ENCODE data around the gene HNRNPU. TPM values are rescaled to one million over a fixed set of nuclear protein-coding genes. Genes with fewer than 3 reads are reported as not detected.
A peak's percentile ranks its signal among the peaks of the same experiment; 100 is the strongest.

HNRNPU gene
- total and polyA plus RNA-seq, 2 experiments from 2014 or later = 422 to 687 TPM

DNA sequence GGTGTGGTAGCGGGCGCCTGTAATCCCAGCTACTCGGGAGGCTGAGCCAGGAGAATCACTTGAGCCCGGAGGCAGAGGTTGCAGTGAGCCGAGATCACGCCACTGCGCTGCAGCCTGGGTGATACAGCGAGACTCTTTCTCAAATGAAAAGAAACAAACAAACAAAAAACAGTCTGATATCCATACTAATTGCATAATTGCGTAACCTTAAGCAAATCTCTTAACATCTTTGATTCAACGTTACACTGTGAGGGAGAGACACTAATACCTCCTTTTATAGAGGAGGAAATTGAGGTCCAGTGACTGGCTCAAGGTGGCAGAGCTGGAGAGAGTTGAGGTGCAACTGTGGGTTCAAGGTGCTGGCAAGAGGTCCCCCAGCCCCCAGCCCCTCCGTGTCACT is 41.5 kb downstream of the HNRNPU start:
- Histone ChIP-seq H3K4me1 (ENCODE audit: insufficient read depth) (peaks cover 44% of the 10 kb centered on the region), H3K9me2 (ENCODE audit: insufficient read depth) (no peaks in the 10 kb centered on the region), H3K36me3 (ENCODE audit: insufficient read depth) (0 out of 2 replicates have a peak, but pooled peaks cover 4% of the 10 kb centered on the region), H3F3A (replicated peaks; ENCODE audit: low read depth) (no peaks in the 10 kb centered on the region), H3K27ac (ENCODE audit: low read depth) (0 out of 2 replicates have a peak overlapping the region, but pooled peaks have one; percentile 28), H2AFZ (no peak overlapping the region), H3K4me2 (no peak overlapping the region), H3K4me3 (no peak overlapping the region), H4K20me1 (replicated peaks; ENCODE audit: insufficient read depth) (no peaks in the 10 kb centered on the region), H3K79me2 (replicated peaks; ENCODE audit: insufficient read depth) (peaks cover 59% of the 10 kb centered on the region), H3K27me3 (ENCODE audit: insufficient read depth) (no peaks in the 10 kb centered on the region)
- H3K4me3 Mint-ChIP-seq = no peak overlapping the region
- no peak overlapping the region for H3K27ac Mint-ChIP-seq
- ATAC-seq (no peak), DNase-seq (ENCODE audit: low spot score) (no peak)
- H3K9me3 Mint-ChIP-seq = peaks cover 3% of the 10 kb centered on the region; the same call in 2 of the 3 replicates
- peaks cover 39% of the 10 kb centered on the region for H3K36me3 Mint-ChIP-seq (ENCODE audit: low read depth)
- H3K27me3 Mint-ChIP-seq (ENCODE audit: insufficient read depth, low read depth, poor library complexity) = no peaks in the 10 kb centered on the region
- H3K4me1 Mint-ChIP-seq = peaks cover 30% of the 10 kb centered on the region
- TF ChIP-seq EZH2 (IDR thresholded peaks at IDR 0.05; ENCODE audit: low read depth, unreplicated experiment) (no peak), POLR2AphosphoS5 (IDR thresholded peaks at IDR 0.05; ENCODE audit: low read depth) (no peak)

DNA sequence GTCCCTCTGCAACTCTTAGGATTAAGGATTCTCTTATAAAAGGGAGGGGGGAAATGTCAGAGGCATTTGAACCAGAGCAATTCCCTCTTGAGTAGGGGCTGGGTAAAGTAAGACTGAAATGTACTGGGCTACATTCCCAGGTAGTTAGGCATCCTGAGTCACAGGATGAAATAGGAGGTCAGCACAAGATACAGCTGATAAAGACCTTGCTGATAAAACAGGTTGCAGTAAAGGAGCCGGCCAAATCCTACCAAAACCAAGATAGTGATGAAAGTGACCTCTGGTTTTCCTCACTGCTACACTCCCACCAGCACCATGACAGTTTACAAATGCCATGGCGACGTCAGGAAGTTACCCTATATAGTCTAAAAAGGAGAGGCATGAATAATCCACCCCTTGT is 43.2 kb downstream of the HNRNPU start:
- Mint-ChIP-seq H3K9me3 (peaks cover 5% of the 10 kb centered on the region; the same call in 2 of the 3 replicates), H3K27ac (no peak overlapping the region), H3K4me1 (peaks cover 38% of the 10 kb centered on the region), H3K36me3 (ENCODE audit: low read depth) (peaks cover 44% of the 10 kb centered on the region), H3K4me3 (no peak overlapping the region), H3K27me3 (ENCODE audit: insufficient read depth, low read depth, poor library complexity) (no peaks in the 10 kb centered on the region)
- no peak for TF ChIP-seq ZNF114 (CRISPR knock-in tag; IDR thresholded peaks at IDR 0.05)
- no peak for TF ChIP-seq EZH2 (IDR thresholded peaks at IDR 0.05; ENCODE audit: low read depth, unreplicated experiment)
- TF ChIP-seq EZH2phosphoT487 (IDR thresholded peaks at IDR 0.05; ENCODE audit: unreplicated experiment) = no peak
- TF ChIP-seq CREB1 (CRISPR knock-in tag; IDR thresholded peaks at IDR 0.05; ENCODE audit: low read depth) = no peak
- no peak for TF ChIP-seq JUNB (IDR thresholded peaks at IDR 0.05; ENCODE audit: unreplicated experiment)
- TF ChIP-seq, protein P1, sequence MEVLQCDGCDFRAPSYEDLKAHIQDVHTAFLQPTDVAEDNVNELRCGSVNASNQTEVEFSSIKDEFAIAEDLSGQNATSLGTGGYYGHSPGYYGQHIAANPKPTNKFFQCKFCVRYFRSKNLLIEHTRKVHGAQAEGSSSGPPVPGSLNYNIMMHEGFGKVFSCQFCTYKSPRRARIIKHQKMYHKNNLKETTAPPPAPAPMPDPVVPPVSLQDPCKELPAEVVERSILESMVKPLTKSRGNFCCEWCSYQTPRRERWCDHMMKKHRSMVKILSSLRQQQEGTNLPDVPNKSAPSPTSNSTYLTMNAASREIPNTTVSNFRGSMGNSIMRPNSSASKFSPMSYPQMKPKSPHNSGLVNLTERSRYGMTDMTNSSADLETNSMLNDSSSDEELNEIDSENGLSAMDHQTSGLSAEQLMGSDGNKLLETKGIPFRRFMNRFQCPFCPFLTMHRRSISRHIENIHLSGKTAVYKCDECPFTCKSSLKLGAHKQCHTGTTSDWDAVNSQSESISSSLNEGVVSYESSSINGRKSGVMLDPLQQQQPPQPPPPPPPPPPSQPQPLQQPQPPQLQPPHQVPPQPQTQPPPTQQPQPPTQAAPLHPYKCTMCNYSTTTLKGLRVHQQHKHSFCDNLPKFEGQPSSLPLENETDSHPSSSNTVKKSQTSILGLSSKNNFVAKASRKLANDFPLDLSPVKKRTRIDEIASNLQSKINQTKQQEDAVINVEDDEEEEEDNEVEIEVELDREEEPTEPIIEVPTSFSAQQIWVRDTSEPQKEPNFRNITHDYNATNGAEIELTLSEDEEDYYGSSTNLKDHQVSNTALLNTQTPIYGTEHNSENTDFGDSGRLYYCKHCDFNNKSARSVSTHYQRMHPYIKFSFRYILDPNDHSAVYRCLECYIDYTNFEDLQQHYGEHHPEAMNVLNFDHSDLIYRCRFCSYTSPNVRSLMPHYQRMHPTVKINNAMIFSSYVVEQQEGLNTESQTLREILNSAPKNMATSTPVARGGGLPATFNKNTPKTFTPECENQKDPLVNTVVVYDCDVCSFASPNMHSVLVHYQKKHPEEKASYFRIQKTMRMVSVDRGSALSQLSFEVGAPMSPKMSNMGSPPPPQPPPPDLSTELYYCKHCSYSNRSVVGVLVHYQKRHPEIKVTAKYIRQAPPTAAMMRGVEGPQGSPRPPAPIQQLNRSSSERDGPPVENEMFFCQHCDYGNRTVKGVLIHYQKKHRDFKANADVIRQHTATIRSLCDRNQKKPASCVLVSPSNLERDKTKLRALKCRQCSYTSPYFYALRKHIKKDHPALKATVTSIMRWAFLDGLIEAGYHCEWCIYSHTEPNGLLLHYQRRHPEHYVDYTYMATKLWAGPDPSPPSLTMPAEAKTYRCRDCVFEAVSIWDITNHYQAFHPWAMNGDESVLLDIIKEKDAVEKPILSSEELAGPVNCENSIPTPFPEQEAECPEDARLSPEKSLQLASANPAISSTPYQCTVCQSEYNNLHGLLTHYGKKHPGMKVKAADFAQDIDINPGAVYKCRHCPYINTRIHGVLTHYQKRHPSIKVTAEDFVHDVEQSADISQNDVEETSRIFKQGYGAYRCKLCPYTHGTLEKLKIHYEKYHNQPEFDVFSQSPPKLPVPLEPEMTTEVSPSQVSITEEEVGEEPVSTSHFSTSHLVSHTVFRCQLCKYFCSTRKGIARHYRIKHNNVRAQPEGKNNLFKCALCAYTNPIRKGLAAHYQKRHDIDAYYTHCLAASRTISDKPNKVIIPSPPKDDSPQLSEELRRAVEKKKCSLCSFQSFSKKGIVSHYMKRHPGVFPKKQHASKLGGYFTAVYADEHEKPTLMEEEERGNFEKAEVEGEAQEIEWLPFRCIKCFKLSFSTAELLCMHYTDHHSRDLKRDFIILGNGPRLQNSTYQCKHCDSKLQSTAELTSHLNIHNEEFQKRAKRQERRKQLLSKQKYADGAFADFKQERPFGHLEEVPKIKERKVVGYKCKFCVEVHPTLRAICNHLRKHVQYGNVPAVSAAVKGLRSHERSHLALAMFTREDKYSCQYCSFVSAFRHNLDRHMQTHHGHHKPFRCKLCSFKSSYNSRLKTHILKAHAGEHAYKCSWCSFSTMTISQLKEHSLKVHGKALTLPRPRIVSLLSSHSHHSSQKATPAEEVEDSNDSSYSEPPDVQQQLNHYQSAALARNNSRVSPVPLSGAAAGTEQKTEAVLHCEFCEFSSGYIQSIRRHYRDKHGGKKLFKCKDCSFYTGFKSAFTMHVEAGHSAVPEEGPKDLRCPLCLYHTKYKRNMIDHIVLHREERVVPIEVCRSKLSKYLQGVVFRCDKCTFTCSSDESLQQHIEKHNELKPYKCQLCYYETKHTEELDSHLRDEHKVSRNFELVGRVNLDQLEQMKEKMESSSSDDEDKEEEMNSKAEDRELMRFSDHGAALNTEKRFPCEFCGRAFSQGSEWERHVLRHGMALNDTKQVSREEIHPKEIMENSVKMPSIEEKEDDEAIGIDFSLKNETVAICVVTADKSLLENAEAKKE (CRISPR knock-in tag; IDR thresholded peaks at IDR 0.05) = no peak
- TF ChIP-seq POLR2AphosphoS5 (IDR thresholded peaks at IDR 0.05; ENCODE audit: low read depth) = no peak
- TF ChIP-seq ZNF331 (CRISPR knock-in tag; IDR thresholded peaks at IDR 0.05; ENCODE audit: low read depth) = no peak
- no peak for TF ChIP-seq STAT1 (IDR thresholded peaks at IDR 0.05; ENCODE audit: unreplicated experiment)
- no peak for TF ChIP-seq NANOG (IDR thresholded peaks at IDR 0.05; ENCODE audit: borderline replicate concordance)
- 0 out of 2 replicates have a peak, but pooled peaks cover 4% of the 10 kb centered on the region for H3F3A ChIP-seq (replicated peaks; ENCODE audit: low read depth)
- H2AFZ ChIP-seq = no peak overlapping the region
- ATAC-seq (no peak), DNase-seq (ENCODE audit: low spot score) (no peak)
- no peaks in the 10 kb centered on the region for H3K9me2 ChIP-seq (ENCODE audit: insufficient read depth)
- H3K4me1 ChIP-seq (ENCODE audit: insufficient read depth) = peaks cover 43% of the 10 kb centered on the region
- peaks cover 76% of the 10 kb centered on the region for H3K79me2 ChIP-seq (replicated peaks; ENCODE audit: insufficient read depth)
- H4K20me1 ChIP-seq (replicated peaks; ENCODE audit: insufficient read depth) = no peaks in the 10 kb centered on the region
- H3K4me2 ChIP-seq = 0 out of 2 replicates have a peak overlapping the region, but pooled peaks have one; percentile 23
- 0 out of 2 replicates have a peak, but pooled peaks cover 4% of the 10 kb centered on the region for H3K36me3 ChIP-seq (ENCODE audit: insufficient read depth)
- no peak overlapping the region for H3K4me3 ChIP-seq
- H3K27me3 ChIP-seq (ENCODE audit: insufficient read depth) = no peaks in the 10 kb centered on the region
- peak overlapping the region; percentile 12; the same call in 1 of the 2 replicates for H3K27ac ChIP-seq (ENCODE audit: low read depth)

Data from GM23338 (cell line).